Activated CD8-positive, alpha-beta memory T cell treated with anti-CD3 and anti-CD28 coated beads, Interleukin-2, amount 10 ng/mL, durations not matched to agents 7 days and 5 days (primary cell): Measurements from ENCODE around the gene ACSF3. TPM values are rescaled to one million over a fixed set of nuclear protein-coding genes. Genes with fewer than 3 reads are reported as not detected.

Experiments used
- ATAC-seq: fragments of 150-1000 bp; cut with Tn5 transposase; one replicate; pipeline ENCODE4 v1.10.0; 2021; ENCODE audit warnings: moderate library complexity
- CTCF ChIA-PET: fragments of 350-600 bp; sonication (Branson Sonifier 250); formaldehyde crosslinking; loops from one replicate; lab custom pipeline; 2021; ENCODE audit warnings: antibody characterized with exemption; lab: Charles Lee
- DNase-seq: peaks from one replicate; pipeline ENCODE4 v3.0.0-alpha.2; 2020
- H3K27ac Mint-ChIP-seq: one replicate; pipeline ENCODE4 v1.8.0; 2021; ENCODE audit warnings: mild to moderate bottlenecking, mixed read lengths
- H3K27me3 Mint-ChIP-seq: one replicate; pipeline ENCODE4 v1.8.0; 2021; ENCODE audit warnings: mixed read lengths
- H3K36me3 Mint-ChIP-seq: one replicate; pipeline ENCODE4 v1.8.0; 2021; ENCODE audit warnings: mild to moderate bottlenecking, mixed read lengths
- H3K4me1 Mint-ChIP-seq: one replicate; pipeline ENCODE4 v1.8.0; 2021; ENCODE audit warnings: mixed read lengths
- H3K4me3 Mint-ChIP-seq: one replicate; pipeline ENCODE4 v1.8.0; 2021; ENCODE audit warnings: mild to moderate bottlenecking, moderate library complexity, mixed read lengths
- H3K9me3 Mint-ChIP-seq: one replicate; pipeline ENCODE4 v1.8.0; 2022; ENCODE audit warnings: low read depth, mixed read lengths
- total RNA-seq, 2 experiments: library from RNA; stranded (reverse); gene quantifications; one replicate each; pipeline ENCODE4 v1.2.3, GENCODE V29; 2021

Gene ACSF3
- total RNA-seq, 2 experiments from 2014 or later: 43.6 to 56.7 TPM

GRCh38 chr16:89171216-89172170 is 77.8 kb downstream of the ACSF3 start, which contains the start of gene CDH15:
CDH15 (plus strand) TSS chr16:89171748; CDS start chr16:89171832, 84 bp downstream.
- ATAC-seq (peak; percentile 95), DNase-seq (peak; percentile 96)
- Mint-ChIP-seq H3K36me3 (no peaks in the 10 kb centered on the region), H3K27me3 (peaks cover 9% of the 10 kb centered on the region), H3K4me1 (peaks cover 7% of the 10 kb centered on the region), H3K27ac (peak within 1 kb of the TSS; percentile 0), H3K9me3 (no peaks in the 10 kb centered on the region), H3K4me3 (peak within 1 kb of the TSS; percentile 61)
- CTCF ChIA-PET: interaction anchor here (0.7 to 1.8 kb wide), 6 partner anchors 44 to 359 kb away, joined by 3 to 7 read pairs (median 4); partner anchors contain the start of genes APRT and ZNF778

- CTCF ChIA-PET: no interaction called here
- Mint-ChIP-seq H3K27me3 (peaks cover 9% of the 10 kb centered on the region), H3K36me3 (no peaks in the 10 kb centered on the region), H3K9me3 (no peaks in the 10 kb centered on the region), H3K4me3 (no peak overlapping the region), H3K4me1 (peaks cover 7% of the 10 kb centered on the region), H3K27ac (no peak overlapping the region)
- DNase-seq (no peak), ATAC-seq (no peak)
These were observed 78.5 kb downstream of the ACSF3 start for GRCh38 chr16:89172171-89172527.

- Mint-ChIP-seq H3K4me3 (no peak overlapping the region), H3K27ac (no peak overlapping the region), H3K4me1 (peaks cover 7% of the 10 kb centered on the region), H3K36me3 (no peaks in the 10 kb centered on the region), H3K9me3 (no peaks in the 10 kb centered on the region), H3K27me3 (peaks cover 9% of the 10 kb centered on the region)
- ATAC-seq (no peak), DNase-seq (no peak)
- CTCF ChIA-PET: no interaction called here
These were observed 79.0 kb downstream of the ACSF3 start for GRCh38 chr16:89172528-89173173.

- H3K9me3 Mint-ChIP-seq: no peaks in the 10 kb centered on the region
- no peak overlapping the region for H3K27ac Mint-ChIP-seq
- ATAC-seq (no peak), DNase-seq (no peak)
- CTCF ChIA-PET: no interaction called here
- H3K36me3 Mint-ChIP-seq: no peaks in the 10 kb centered on the region
- H3K27me3 Mint-ChIP-seq: peaks cover 9% of the 10 kb centered on the region
- peaks cover 7% of the 10 kb centered on the region for H3K4me1 Mint-ChIP-seq
- no peak overlapping the region for H3K4me3 Mint-ChIP-seq
These were observed 79.7 kb downstream of the ACSF3 start for GRCh38 chr16:89173174-89173921.

- no peak for ATAC-seq
- DNase-seq: no peak
- no peak overlapping the region for H3K27ac Mint-ChIP-seq
- H3K4me1 Mint-ChIP-seq: peaks cover 7% of the 10 kb centered on the region
- no peak overlapping the region for H3K4me3 Mint-ChIP-seq
- H3K27me3 Mint-ChIP-seq: peaks cover 9% of the 10 kb centered on the region
- H3K9me3 Mint-ChIP-seq: no peaks in the 10 kb centered on the region
- CTCF ChIA-PET: no interaction called here
- no peaks in the 10 kb centered on the region for H3K36me3 Mint-ChIP-seq
These were observed 80.6 kb downstream of the ACSF3 start for GRCh38 chr16:89174055-89174827.

- Mint-ChIP-seq H3K27ac (no peak overlapping the region), H3K27me3 (peaks cover 9% of the 10 kb centered on the region), H3K4me3 (no peak overlapping the region), H3K4me1 (peaks cover 7% of the 10 kb centered on the region), H3K9me3 (no peaks in the 10 kb centered on the region), H3K36me3 (no peaks in the 10 kb centered on the region)
- CTCF ChIA-PET: no interaction called here
- no peak for DNase-seq
- no peak for ATAC-seq
These were observed 81.2 kb downstream of the ACSF3 start for GRCh38 chr16:89174877-89175276.

GRCh38 chr16:89175280-89176146 is 81.9 kb downstream of the ACSF3 start:
- Mint-ChIP-seq H3K4me1 (peaks cover 5% of the 10 kb centered on the region), H3K4me3 (no peak overlapping the region), H3K27me3 (peaks cover 4% of the 10 kb centered on the region), H3K9me3 (no peaks in the 10 kb centered on the region), H3K36me3 (no peaks in the 10 kb centered on the region), H3K27ac (no peak overlapping the region)
- CTCF ChIA-PET: no interaction called here
- no peak for DNase-seq
- ATAC-seq: no peak

- no peaks in the 10 kb centered on the region for H3K4me1 Mint-ChIP-seq
- no peaks in the 10 kb centered on the region for H3K36me3 Mint-ChIP-seq
- CTCF ChIA-PET: no interaction called here
- no peak overlapping the region for H3K4me3 Mint-ChIP-seq
- H3K9me3 Mint-ChIP-seq: no peaks in the 10 kb centered on the region
- no peaks in the 10 kb centered on the region for H3K27me3 Mint-ChIP-seq
- no peak overlapping the region for H3K27ac Mint-ChIP-seq
- ATAC-seq: no peak
- DNase-seq: no peak
These were observed 82.6 kb downstream of the ACSF3 start for GRCh38 chr16:89176147-89176690.

GRCh38 chr16:89176717-89177116 is 83.1 kb downstream of the ACSF3 start:
- Mint-ChIP-seq H3K4me3 (no peak overlapping the region), H3K9me3 (no peaks in the 10 kb centered on the region), H3K27me3 (no peaks in the 10 kb centered on the region), H3K4me1 (no peaks in the 10 kb centered on the region), H3K27ac (no peak overlapping the region), H3K36me3 (no peaks in the 10 kb centered on the region)
- CTCF ChIA-PET: no interaction called here
- DNase-seq (no peak), ATAC-seq (no peak)

GRCh38 chr16:89177501-89177900 is 83.8 kb downstream of the ACSF3 start:
- no peak for DNase-seq
- H3K9me3 Mint-ChIP-seq: no peaks in the 10 kb centered on the region
- H3K27me3 Mint-ChIP-seq: no peaks in the 10 kb centered on the region
- no peak overlapping the region for H3K4me3 Mint-ChIP-seq
- H3K27ac Mint-ChIP-seq: no peak overlapping the region
- no peak for ATAC-seq
- H3K36me3 Mint-ChIP-seq: no peaks in the 10 kb centered on the region
- CTCF ChIA-PET: no interaction called here
- no peaks in the 10 kb centered on the region for H3K4me1 Mint-ChIP-seq

GRCh38 chr16:89178453-89179147 is 84.9 kb downstream of the ACSF3 start:
- no peaks in the 10 kb centered on the region for H3K36me3 Mint-ChIP-seq
- DNase-seq (no peak), ATAC-seq (no peak)
- no peak overlapping the region for H3K27ac Mint-ChIP-seq
- no peak overlapping the region for H3K4me3 Mint-ChIP-seq
- no peaks in the 10 kb centered on the region for H3K27me3 Mint-ChIP-seq
- H3K4me1 Mint-ChIP-seq: no peaks in the 10 kb centered on the region
- no peaks in the 10 kb centered on the region for H3K9me3 Mint-ChIP-seq
- CTCF ChIA-PET: no interaction called here
